ENCODE measurements around the gene SCYL2.

- no peak for TF ChIP-seq POLR2A (IDR thresholded peaks at IDR 0.05)
- no peak for TF ChIP-seq CTCF (IDR thresholded peaks at IDR 0.05)
- TF ChIP-seq EP300 (IDR thresholded peaks at IDR 0.05) = no peak
Measured at GRCh38 chr12:100388382-100388781, 121.4 kb downstream of the SCYL2 start.

Data from gastroesophageal sphincter (tissue), 3 donors.